Neural cell (in vitro differentiated cells): ENCODE results near the gene TMPRSS6. TPM values are rescaled to one million over a fixed set of nuclear protein-coding genes. Genes with fewer than 3 reads are reported as not detected.

Experiments used
- H2AFZ ChIP-seq: fragments of 200-600, 300-800 bp; sonication (generic), shearing (Covaris generic); 2 replicates; pipeline ENCODE4 v1.6.0; 2014; ENCODE audit warnings: low read depth, mild to moderate bottlenecking, antibody characterized with exemption, low read length, moderate library complexity
- H3F3A ChIP-seq: fragments of 200-600 bp; shearing (Covaris generic); 2 replicates; pipeline ENCODE4 v1.6.1; 2016; ENCODE audit warnings: mild to moderate bottlenecking, moderate library complexity, mixed read lengths, antibody characterized with exemption, low read length; ENCODE audit not compliant: insufficient read depth, poor library complexity, severe bottlenecking
- H3K27ac ChIP-seq: fragments of 200-600, 300-800 bp; sonication (generic), shearing (Covaris generic); 2 replicates; pipeline ENCODE4 v1.5.1; 2014; ENCODE audit warnings: mild to moderate bottlenecking, low read length, moderate library complexity
- H3K27me3 ChIP-seq: fragments of 300-800, 200-600 bp; sonication (generic), shearing (Covaris generic); 2 replicates; pipeline ENCODE4 v1.6.0; 2014; ENCODE audit warnings: mild to moderate bottlenecking, low read depth, low read length, moderate library complexity; ENCODE audit not compliant: insufficient read depth
- H3K36me3 ChIP-seq: fragments of 300-800, 200-600 bp; sonication (generic), shearing (Covaris generic); 2 replicates; pipeline ENCODE4 v1.5.1; 2014; ENCODE audit warnings: mild to moderate bottlenecking, antibody characterized with exemption, low read length, moderate library complexity; ENCODE audit not compliant: insufficient read depth
- H3K4me2 ChIP-seq: fragments of 300-800, 200-600 bp; sonication (generic), shearing (Covaris generic); 2 replicates; pipeline ENCODE4 v1.6.0; 2014; ENCODE audit warnings: mild to moderate bottlenecking, low read length
- H3K4me3 ChIP-seq: fragments of 300-800, 200-600 bp; sonication (generic), shearing (Covaris generic); 2 replicates; pipeline ENCODE4 v1.5.1; 2014; ENCODE audit warnings: mild to moderate bottlenecking, low read length, moderate library complexity
- H3K79me2 ChIP-seq: fragments of 200-600 bp; shearing (Covaris generic); replicated peaks from 2 replicates; pipeline ENCODE4 v1.6.0; 2014; ENCODE audit warnings: mild to moderate bottlenecking, low read length, moderate library complexity; ENCODE audit not compliant: insufficient read depth
- H3K9ac ChIP-seq: fragments of 300-800, 200-600 bp; sonication (generic), shearing (Covaris generic); 2 replicates; pipeline ENCODE4 v1.6.1; 2016; ENCODE audit warnings: mild to moderate bottlenecking, low read length, mixed read lengths
- H3K9me2 ChIP-seq: fragments of 200-600 bp; shearing (Covaris generic); 2 replicates; pipeline ENCODE4 v1.6.1; 2016; ENCODE audit warnings: mild to moderate bottlenecking, low read length, mixed read lengths; ENCODE audit not compliant: insufficient read depth
- H3K9me3 ChIP-seq: fragments of 200-600, 300-800 bp; sonication (generic), shearing (Covaris generic); 2 replicates; pipeline ENCODE4 v1.6.1; 2016; ENCODE audit warnings: mild to moderate bottlenecking, mixed run types, low read length, moderate library complexity, mixed read lengths
- H4K20me1 ChIP-seq: fragments of 200-600 bp; shearing (Covaris generic); 2 replicates; pipeline ENCODE4 v1.6.1; 2016; ENCODE audit warnings: mild to moderate bottlenecking, mixed run types; ENCODE audit not compliant: insufficient read depth
- EP300 ChIP-seq: fragments of 450-650 bp; conservative IDR thresholded peaks from 2 replicates; pipeline ENCODE4 v1.6.1; 2014; ENCODE audit warnings: antibody characterized with exemption, mild to moderate bottlenecking, moderate library complexity; ENCODE audit not compliant: poor library complexity, severe bottlenecking
- EZH2 ChIP-seq: fragments of 200-600, 300-800 bp; shearing (Covaris generic), sonication (generic); IDR thresholded peaks from 2 replicates; pipeline ENCODE4 v1.6.1; 2014; ENCODE audit warnings: antibody characterized with exemption, low read length, borderline replicate concordance, mild to moderate bottlenecking; ENCODE audit not compliant: insufficient read depth, poor library complexity, severe bottlenecking
- MXI1 ChIP-seq: fragments of 450-650 bp; conservative IDR thresholded peaks from 2 replicates; pipeline ENCODE4 v1.6.1; 2014; ENCODE audit warnings: antibody characterized with exemption, mild to moderate bottlenecking; ENCODE audit not compliant: poor library complexity, severe bottlenecking
- POLR2AphosphoS5 ChIP-seq: IDR thresholded peaks from 2 replicates; pipeline ENCODE4 v1.6.1; 2012
- RAD21 ChIP-seq: fragments of 450-650 bp; conservative IDR thresholded peaks from 2 replicates; pipeline ENCODE4 v1.6.1; 2014; ENCODE audit warnings: antibody characterized with exemption, mild to moderate bottlenecking, moderate library complexity
- SMC3 ChIP-seq: fragments of 450-650 bp; conservative IDR thresholded peaks from 2 replicates; pipeline ENCODE4 v1.6.1; 2014; ENCODE audit warnings: antibody characterized with exemption, mild to moderate bottlenecking, moderate library complexity; ENCODE audit not compliant: poor library complexity
- TAF1 ChIP-seq: IDR thresholded peaks from 2 replicates; pipeline ENCODE4 v1.6.1; 2012; ENCODE audit warnings: low read depth
- polyA plus RNA-seq: library from polyadenylated mRNA; depleted of rRNA; stranded (reverse); fragments of >200 nt; gene quantifications from 2 replicates; pipeline ENCODE4 v1.2.3, GENCODE V29; 2014
- TF ChIP-seq, protein P1 (sequence below): fragments of 450-650 bp; IDR thresholded peaks from 2 replicates; pipeline ENCODE4 v1.5.1; 2014; ENCODE audit warnings: antibody characterized with exemption, mild to moderate bottlenecking, moderate library complexity; ENCODE audit not compliant: poor library complexity, severe bottlenecking
- TF ChIP-seq, protein P2 (sequence below): IDR thresholded peaks from 2 replicates; pipeline ENCODE4 v1.6.1; 2012; ENCODE audit warnings: borderline replicate concordance

The TMPRSS6 gene
- polyA plus RNA-seq, 1 donor from 2014 or later, result not detected

DNA sequence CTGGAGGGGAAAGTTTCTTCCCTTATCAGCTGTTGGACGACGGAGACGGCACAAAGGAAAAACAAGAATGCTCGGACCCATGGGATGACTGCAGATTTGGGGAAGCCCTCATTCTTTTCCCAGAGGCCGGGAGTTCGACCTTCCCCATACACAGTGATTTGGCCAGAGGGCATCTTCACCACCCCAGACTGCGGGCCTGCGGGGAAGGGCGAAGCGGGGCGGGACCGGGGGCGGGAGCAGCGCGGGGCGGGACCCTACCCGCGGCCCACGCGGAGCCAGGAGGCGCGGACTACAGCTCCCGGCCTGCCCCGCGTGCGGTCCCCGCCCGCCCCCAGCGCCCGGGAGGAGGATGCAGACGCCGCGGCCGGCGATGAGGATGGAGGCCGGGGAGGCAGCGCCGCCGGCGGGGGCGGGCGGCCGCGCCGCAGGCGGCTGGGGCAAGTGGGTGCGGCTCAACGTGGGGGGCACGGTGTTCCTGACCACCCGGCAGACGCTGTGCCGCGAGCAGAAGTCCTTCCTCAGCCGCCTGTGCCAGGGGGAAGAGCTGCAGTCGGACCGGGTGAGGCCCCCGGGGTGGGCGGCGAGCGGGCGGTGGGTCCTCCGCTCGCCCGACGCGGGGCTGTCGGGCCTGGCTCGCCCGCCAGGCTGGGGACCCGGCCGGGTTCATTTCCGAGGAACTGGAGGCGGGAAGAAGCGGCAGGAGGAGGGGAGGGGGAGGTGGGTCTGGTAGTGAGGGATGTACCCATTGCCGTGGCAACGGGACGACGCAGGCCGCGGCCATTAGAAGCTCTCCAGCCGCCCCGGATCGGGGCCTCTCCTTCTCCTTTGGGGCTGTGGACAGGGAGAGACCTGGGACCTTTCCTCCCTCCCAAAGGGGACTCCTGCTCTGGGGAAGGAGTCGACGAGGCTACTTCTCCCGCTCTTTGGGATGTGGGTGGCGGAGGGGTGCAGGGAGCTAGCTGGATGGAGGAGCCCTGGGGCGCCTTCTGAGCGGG is 57.8 kb downstream of the TMPRSS6 start, which contains the start of gene KCTD17:
Gene KCTD17, plus strand, starts transcription at position 352 of the 995 bp plus-strand sequence. Its CDS starts 19 bp downstream, at position 371.
- Histone ChIP-seq H3F3A (no peaks in the 10 kb centered on the region), H3K9me2 (no peaks in the 10 kb centered on the region), H3K27me3 (no peaks in the 10 kb centered on the region), H3K36me3 (no peaks in the 10 kb centered on the region), H3K9me3 (no peaks in the 10 kb centered on the region), H4K20me1 (no peaks in the 10 kb centered on the region), H3K27ac (no peak within 1 kb of the TSS), H3K4me2 (peak within 1 kb of the TSS; percentile 80), H3K9ac (peak within 1 kb of the TSS; percentile 77), H2AFZ (peak within 1 kb of the TSS; percentile 83), H3K79me2 (no peaks in the 10 kb centered on the region), H3K4me3 (peak within 1 kb of the TSS; percentile 83)
- TF ChIP-seq MXI1 (peak; percentile 78), RAD21 (peak; percentile 42), EZH2 (no peak), POLR2AphosphoS5 (peak; percentile 79), EP300 (peak; percentile 18), SMC3 (peak; percentile 40), TAF1 (peak; percentile 33)
- TF ChIP-seq, protein P1, sequence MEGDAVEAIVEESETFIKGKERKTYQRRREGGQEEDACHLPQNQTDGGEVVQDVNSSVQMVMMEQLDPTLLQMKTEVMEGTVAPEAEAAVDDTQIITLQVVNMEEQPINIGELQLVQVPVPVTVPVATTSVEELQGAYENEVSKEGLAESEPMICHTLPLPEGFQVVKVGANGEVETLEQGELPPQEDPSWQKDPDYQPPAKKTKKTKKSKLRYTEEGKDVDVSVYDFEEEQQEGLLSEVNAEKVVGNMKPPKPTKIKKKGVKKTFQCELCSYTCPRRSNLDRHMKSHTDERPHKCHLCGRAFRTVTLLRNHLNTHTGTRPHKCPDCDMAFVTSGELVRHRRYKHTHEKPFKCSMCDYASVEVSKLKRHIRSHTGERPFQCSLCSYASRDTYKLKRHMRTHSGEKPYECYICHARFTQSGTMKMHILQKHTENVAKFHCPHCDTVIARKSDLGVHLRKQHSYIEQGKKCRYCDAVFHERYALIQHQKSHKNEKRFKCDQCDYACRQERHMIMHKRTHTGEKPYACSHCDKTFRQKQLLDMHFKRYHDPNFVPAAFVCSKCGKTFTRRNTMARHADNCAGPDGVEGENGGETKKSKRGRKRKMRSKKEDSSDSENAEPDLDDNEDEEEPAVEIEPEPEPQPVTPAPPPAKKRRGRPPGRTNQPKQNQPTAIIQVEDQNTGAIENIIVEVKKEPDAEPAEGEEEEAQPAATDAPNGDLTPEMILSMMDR, result peak; percentile 39
- TF ChIP-seq, protein P2, sequence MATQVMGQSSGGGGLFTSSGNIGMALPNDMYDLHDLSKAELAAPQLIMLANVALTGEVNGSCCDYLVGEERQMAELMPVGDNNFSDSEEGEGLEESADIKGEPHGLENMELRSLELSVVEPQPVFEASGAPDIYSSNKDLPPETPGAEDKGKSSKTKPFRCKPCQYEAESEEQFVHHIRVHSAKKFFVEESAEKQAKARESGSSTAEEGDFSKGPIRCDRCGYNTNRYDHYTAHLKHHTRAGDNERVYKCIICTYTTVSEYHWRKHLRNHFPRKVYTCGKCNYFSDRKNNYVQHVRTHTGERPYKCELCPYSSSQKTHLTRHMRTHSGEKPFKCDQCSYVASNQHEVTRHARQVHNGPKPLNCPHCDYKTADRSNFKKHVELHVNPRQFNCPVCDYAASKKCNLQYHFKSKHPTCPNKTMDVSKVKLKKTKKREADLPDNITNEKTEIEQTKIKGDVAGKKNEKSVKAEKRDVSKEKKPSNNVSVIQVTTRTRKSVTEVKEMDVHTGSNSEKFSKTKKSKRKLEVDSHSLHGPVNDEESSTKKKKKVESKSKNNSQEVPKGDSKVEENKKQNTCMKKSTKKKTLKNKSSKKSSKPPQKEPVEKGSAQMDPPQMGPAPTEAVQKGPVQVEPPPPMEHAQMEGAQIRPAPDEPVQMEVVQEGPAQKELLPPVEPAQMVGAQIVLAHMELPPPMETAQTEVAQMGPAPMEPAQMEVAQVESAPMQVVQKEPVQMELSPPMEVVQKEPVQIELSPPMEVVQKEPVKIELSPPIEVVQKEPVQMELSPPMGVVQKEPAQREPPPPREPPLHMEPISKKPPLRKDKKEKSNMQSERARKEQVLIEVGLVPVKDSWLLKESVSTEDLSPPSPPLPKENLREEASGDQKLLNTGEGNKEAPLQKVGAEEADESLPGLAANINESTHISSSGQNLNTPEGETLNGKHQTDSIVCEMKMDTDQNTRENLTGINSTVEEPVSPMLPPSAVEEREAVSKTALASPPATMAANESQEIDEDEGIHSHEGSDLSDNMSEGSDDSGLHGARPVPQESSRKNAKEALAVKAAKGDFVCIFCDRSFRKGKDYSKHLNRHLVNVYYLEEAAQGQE, result peak; percentile 36

DNA sequence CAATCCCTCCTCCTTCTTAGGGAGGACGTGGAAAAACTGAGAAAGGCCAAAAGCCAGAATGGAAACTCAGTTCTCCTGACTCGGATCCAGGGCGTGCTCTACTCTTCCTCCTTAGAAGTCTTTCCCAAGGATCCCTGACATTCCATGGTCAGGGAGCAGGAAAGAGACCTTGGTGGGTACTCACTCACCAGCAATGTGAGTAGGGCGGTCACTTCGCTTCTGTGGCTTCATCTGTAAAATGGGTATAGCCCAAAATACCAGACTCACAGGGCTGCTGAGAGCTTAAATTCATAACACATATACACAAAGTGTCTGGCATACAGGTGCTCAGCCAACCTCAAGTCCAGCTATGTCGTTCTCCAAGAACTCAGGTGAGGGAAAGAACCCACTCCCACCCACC is 58.6 kb downstream of the TMPRSS6 start:
- Histone ChIP-seq H3K9me3 (no peaks in the 10 kb centered on the region), H3K4me3 (peak overlapping the region; percentile 83), H3K79me2 (no peaks in the 10 kb centered on the region), H3K36me3 (no peaks in the 10 kb centered on the region), H4K20me1 (no peaks in the 10 kb centered on the region), H3K9me2 (no peaks in the 10 kb centered on the region), H3K9ac (no peak overlapping the region), H3K27ac (no peak overlapping the region), H3K27me3 (no peaks in the 10 kb centered on the region), H3K4me2 (no peak overlapping the region), H3F3A (no peaks in the 10 kb centered on the region), H2AFZ (no peak overlapping the region)
- TF ChIP-seq RAD21, result no peak
- no peak for TF ChIP-seq SMC3
- TF ChIP-seq MXI1, result no peak
- TF ChIP-seq, protein P1, result no peak
- TF ChIP-seq EP300, result no peak
- no peak for TF ChIP-seq TAF1
- TF ChIP-seq, protein P2, result no peak
- TF ChIP-seq EZH2, result no peak
